ENCODE results near the gene NFYC. TPM values are rescaled to one million over a fixed set of nuclear protein-coding genes. Genes with fewer than 3 reads are reported as not detected.

The NFYC gene
- total and polyA plus RNA-seq, 2 experiments from 2014 or later = 36.2 to 42.7 TPM

GRCh38 chr1:40739455-40740008, 48.0 kb downstream of the NFYC start:
- no peak for ATAC-seq
- H3F3A ChIP-seq (replicated peaks; ENCODE audit: low read depth) = no peaks in the 10 kb centered on the region
- H3K9me2 ChIP-seq (ENCODE audit: insufficient read depth) = no peaks in the 10 kb centered on the region
- H2AFZ ChIP-seq = no peak overlapping the region
- no peak overlapping the region for H3K27ac Mint-ChIP-seq
- no peak overlapping the region for H3K4me2 ChIP-seq
- DNase-seq (ENCODE audit: low spot score) = no peak
- peaks cover 43% of the 10 kb centered on the region for H3K36me3 Mint-ChIP-seq (ENCODE audit: low read depth)
- no peak overlapping the region for H3K27ac ChIP-seq (ENCODE audit: low read depth)
- no peak overlapping the region for H3K4me3 Mint-ChIP-seq
- H3K4me1 Mint-ChIP-seq = peaks cover 13% of the 10 kb centered on the region; the same call in 2 of the 3 replicates
- H3K36me3 ChIP-seq (ENCODE audit: insufficient read depth) = peaks cover 32% of the 10 kb centered on the region
- TF ChIP-seq ZNF462 (CRISPR knock-in tag; IDR thresholded peaks at IDR 0.05) = no peak
- TF ChIP-seq REST (IDR thresholded peaks at IDR 0.05; ENCODE audit: unreplicated experiment) = no peak
- TF ChIP-seq STAT1 (IDR thresholded peaks at IDR 0.05; ENCODE audit: unreplicated experiment) = no peak
- no peak for TF ChIP-seq NANOG (IDR thresholded peaks at IDR 0.05; ENCODE audit: borderline replicate concordance)
- TF ChIP-seq ZNF114 (CRISPR knock-in tag; IDR thresholded peaks at IDR 0.05) = no peak
- TF ChIP-seq ZNF331 (CRISPR knock-in tag; IDR thresholded peaks at IDR 0.05; ENCODE audit: low read depth) = no peak
- TF ChIP-seq POLR2AphosphoS5 (IDR thresholded peaks at IDR 0.05; ENCODE audit: low read depth) = no peak
- TF ChIP-seq JUNB (IDR thresholded peaks at IDR 0.05; ENCODE audit: unreplicated experiment) = no peak
- TF ChIP-seq CTCF (conservative IDR thresholded peaks at IDR 0.05; ENCODE audit: low read depth in 2 of 2) = no peak
- TF ChIP-seq EZH2 (IDR thresholded peaks at IDR 0.05; ENCODE audit: low read depth, unreplicated experiment) = no peak
- TF ChIP-seq CREB1 (CRISPR knock-in tag; IDR thresholded peaks at IDR 0.05; ENCODE audit: low read depth) = no peak
- no peak for TF ChIP-seq EZH2phosphoT487 (IDR thresholded peaks at IDR 0.05; ENCODE audit: unreplicated experiment)
- TF ChIP-seq ETS1 (IDR thresholded peaks at IDR 0.05) = no peak
- no peaks in the 10 kb centered on the region for H3K27me3 ChIP-seq (ENCODE audit: insufficient read depth)
- no peaks in the 10 kb centered on the region for H3K9me3 Mint-ChIP-seq
- H4K20me1 ChIP-seq (replicated peaks; ENCODE audit: insufficient read depth) = peaks cover 42% of the 10 kb centered on the region
- peaks cover 5% of the 10 kb centered on the region; the same call in 1 of the 2 replicates for H3K4me1 ChIP-seq (ENCODE audit: insufficient read depth)
- peaks cover 2% of the 10 kb centered on the region for H3K27me3 Mint-ChIP-seq (ENCODE audit: insufficient read depth, low read depth, poor library complexity)
- H3K79me2 ChIP-seq (replicated peaks; ENCODE audit: insufficient read depth) = peaks cover 79% of the 10 kb centered on the region
- no peak overlapping the region for H3K4me3 ChIP-seq

All from GM23338 (cell line).